ENCODE data around the gene CERS4.
A peak's percentile ranks its signal among the peaks of the same experiment; 100 is the strongest.

The CERS4 gene

DNA sequence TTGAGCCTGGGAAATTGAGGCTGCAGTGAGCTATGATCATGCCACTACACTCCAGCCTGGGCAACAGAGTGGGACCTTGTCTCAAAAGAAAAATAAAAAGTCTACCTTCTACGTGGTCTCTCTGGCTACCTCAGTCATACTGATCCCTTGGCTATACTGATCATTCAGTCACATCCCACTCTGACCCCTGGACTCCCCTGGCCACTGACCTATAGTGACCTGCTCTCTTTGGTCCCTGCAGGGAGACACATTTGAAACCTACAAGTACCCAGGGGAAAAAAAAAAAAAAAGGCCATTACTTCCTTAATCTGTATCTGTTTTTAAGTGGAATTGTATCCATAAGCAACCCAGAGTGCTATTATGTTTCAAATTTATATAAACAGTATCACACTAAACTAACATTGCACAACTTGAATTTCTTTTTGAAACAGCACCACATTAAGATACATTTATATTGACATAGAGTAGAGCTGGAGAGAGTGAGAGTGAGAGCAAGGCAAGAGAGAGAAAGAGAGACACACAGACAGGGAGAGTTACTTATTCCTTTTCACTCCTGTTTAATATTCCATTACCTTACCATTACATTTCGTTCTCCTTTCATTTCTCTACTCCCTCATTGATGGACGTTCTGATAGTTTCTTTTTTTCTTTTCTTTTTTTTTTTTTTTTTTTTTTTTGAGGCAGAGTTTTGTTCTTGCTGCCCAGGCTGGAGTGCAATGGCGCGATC, 23.7 kb upstream of the CERS4 start:
- TF ChIP-seq, protein P1, sequence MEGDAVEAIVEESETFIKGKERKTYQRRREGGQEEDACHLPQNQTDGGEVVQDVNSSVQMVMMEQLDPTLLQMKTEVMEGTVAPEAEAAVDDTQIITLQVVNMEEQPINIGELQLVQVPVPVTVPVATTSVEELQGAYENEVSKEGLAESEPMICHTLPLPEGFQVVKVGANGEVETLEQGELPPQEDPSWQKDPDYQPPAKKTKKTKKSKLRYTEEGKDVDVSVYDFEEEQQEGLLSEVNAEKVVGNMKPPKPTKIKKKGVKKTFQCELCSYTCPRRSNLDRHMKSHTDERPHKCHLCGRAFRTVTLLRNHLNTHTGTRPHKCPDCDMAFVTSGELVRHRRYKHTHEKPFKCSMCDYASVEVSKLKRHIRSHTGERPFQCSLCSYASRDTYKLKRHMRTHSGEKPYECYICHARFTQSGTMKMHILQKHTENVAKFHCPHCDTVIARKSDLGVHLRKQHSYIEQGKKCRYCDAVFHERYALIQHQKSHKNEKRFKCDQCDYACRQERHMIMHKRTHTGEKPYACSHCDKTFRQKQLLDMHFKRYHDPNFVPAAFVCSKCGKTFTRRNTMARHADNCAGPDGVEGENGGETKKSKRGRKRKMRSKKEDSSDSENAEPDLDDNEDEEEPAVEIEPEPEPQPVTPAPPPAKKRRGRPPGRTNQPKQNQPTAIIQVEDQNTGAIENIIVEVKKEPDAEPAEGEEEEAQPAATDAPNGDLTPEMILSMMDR (IDR thresholded peaks at IDR 0.05; ENCODE audit: low read depth, low read length): no peak
- no peak for TF ChIP-seq EZH2phosphoT487 (IDR thresholded peaks at IDR 0.05; ENCODE audit: low read depth)
- Histone ChIP-seq H3K9me3 (ENCODE audit: insufficient read depth, low read length) (no peaks in the 10 kb centered on the region), H2AFZ (ENCODE audit: low read depth, low read length) (no peak overlapping the region), H3K9ac (ENCODE audit: low read length) (no peak overlapping the region), H3K27ac (ENCODE audit: low read length) (no peak overlapping the region), H4K20me1 (ENCODE audit: insufficient read depth, low read length) (no peaks in the 10 kb centered on the region), H3K4me2 (ENCODE audit: low read length) (no peak overlapping the region), H3K79me2 (ENCODE audit: low read length) (no peaks in the 10 kb centered on the region), H3K27me3 (ENCODE audit: low read depth, low read length) (0 out of 2 replicates have a peak, but pooled peaks cover 3% of the 10 kb centered on the region), H3K36me3 (replicated peaks; ENCODE audit: low read depth, low read length) (no peaks in the 10 kb centered on the region), H3K4me1 (ENCODE audit: low read length) (no peaks in the 10 kb centered on the region), H3K4me3 (ENCODE audit: low read length) (no peak overlapping the region)

DNA sequence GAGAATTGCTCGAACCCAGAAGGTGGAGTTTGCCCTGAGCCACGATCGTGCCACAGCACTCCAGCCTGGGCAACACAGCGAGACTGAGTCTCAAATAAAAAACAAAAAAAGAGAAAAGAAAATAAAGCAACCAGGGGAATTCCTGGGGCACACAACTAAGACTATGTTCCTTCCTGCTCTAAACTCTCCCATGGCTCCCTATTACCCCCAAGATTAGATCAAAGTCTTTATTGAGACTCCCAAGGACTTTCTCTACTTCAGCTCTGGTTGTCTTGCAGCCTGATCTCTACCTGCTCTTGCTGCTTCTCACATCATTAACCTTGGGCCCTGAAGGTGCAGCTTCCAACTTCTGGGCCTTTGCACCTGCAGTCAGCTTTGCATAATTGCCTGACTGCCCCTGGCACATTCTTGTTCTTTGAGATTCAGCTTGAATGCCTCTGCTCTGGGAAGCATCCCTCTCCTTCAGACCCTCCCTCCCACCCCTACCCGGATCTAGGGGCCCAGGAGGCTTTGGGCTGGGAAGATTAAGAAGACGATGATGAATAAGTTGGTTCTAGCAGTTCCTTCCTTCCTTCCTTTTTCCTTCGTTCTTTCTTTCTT, 16.8 kb upstream of the CERS4 start:
- Histone ChIP-seq H3K9ac (ENCODE audit: low read length) (no peak overlapping the region), H3K36me3 (replicated peaks; ENCODE audit: low read depth, low read length) (no peaks in the 10 kb centered on the region), H3K4me1 (ENCODE audit: low read length) (peaks cover 42% of the 10 kb centered on the region), H3K9me3 (ENCODE audit: insufficient read depth, low read length) (no peaks in the 10 kb centered on the region), H4K20me1 (ENCODE audit: insufficient read depth, low read length) (no peaks in the 10 kb centered on the region), H3K27me3 (ENCODE audit: low read depth, low read length) (no peaks in the 10 kb centered on the region), H2AFZ (ENCODE audit: low read depth, low read length) (no peak overlapping the region), H3K27ac (ENCODE audit: low read length) (no peak overlapping the region), H3K4me2 (ENCODE audit: low read length) (no peak overlapping the region), H3K79me2 (ENCODE audit: low read length) (no peaks in the 10 kb centered on the region), H3K4me3 (ENCODE audit: low read length) (no peak overlapping the region)
- TF ChIP-seq, protein P1 (IDR thresholded peaks at IDR 0.05; ENCODE audit: low read depth, low read length): no peak
- no peak for TF ChIP-seq EZH2phosphoT487 (IDR thresholded peaks at IDR 0.05; ENCODE audit: low read depth)

DNA sequence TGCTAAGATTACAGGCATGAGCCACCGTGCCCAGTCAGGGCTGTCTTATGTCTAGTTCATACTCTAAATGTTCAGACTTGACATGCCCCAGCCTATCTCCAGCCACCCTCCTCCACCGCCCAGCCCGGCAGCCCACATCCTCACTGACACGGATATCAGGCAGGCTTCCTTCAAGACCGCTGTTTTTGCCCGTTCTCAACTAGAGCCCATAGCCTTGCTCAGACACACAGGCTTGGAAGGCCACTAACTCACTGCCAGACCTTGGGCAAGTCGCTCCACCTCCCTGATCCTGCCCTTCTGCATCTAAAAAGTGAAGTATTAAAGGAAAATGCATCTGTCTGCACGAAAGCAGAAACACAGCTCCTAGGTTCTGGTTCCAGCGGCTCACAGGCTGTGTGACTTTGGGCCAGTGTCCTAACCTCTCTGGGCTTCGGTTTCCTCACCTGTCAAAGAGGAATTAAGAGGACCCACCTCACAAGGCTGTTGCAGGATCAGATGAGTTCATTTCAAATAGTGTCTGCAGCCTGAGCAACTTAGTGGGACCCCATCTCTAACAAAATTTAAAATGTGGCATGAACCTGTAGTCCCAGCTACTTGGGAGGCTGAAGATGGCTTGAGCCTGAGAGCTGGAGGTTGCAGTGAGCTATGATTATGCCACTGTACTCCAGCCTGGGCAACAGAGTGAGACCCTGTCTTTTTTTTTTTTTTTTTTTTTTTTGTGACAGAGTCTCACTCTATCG, 14.5 kb upstream of the CERS4 start:
- H3K79me2 ChIP-seq (ENCODE audit: low read length): no peaks in the 10 kb centered on the region
- H3K9ac ChIP-seq (ENCODE audit: low read length): peak overlapping the region; percentile 56
- TF ChIP-seq, protein P1 (IDR thresholded peaks at IDR 0.05; ENCODE audit: low read depth, low read length): no peak
- no peaks in the 10 kb centered on the region for H3K36me3 ChIP-seq (replicated peaks; ENCODE audit: low read depth, low read length)
- H3K4me2 ChIP-seq (ENCODE audit: low read length): peak overlapping the region; percentile 76
- peak overlapping the region; percentile 50 for H2AFZ ChIP-seq (ENCODE audit: low read depth, low read length)
- peaks cover 44% of the 10 kb centered on the region for H3K4me1 ChIP-seq (ENCODE audit: low read length)
- peak overlapping the region; percentile 63 for H3K27ac ChIP-seq (ENCODE audit: low read length)
- H4K20me1 ChIP-seq (ENCODE audit: insufficient read depth, low read length): no peaks in the 10 kb centered on the region
- no peaks in the 10 kb centered on the region for H3K27me3 ChIP-seq (ENCODE audit: low read depth, low read length)
- H3K4me3 ChIP-seq (ENCODE audit: low read length): peak overlapping the region; percentile 57
- no peaks in the 10 kb centered on the region for H3K9me3 ChIP-seq (ENCODE audit: insufficient read depth, low read length)
